ENCODE measurements around the gene ADK.

DNA sequence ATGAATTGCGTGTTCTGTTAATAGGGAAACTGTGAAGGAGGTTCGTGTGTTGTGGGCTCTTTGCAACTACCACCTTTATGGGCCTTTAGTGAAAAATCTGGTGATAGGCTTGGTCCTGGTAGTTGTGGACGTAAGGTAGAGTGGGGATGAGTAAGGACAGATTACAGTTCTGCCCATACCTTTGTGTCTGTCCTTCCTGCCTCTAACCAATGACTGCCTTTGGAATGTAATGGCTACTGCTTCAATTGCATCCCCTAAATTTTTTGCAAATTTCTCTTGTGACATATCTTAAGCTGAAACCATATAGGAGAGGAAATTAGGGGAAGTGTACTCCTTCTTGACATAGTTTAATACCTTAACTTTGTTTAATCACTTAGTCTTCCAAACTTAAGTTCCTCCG is 82.3 kb downstream of the ADK start:
- TF ChIP-seq POLR2A (IDR thresholded peaks at IDR 0.05; ENCODE audit: low read depth, low read length) (no peak), MYC (IDR thresholded peaks at IDR 0.05; ENCODE audit: low read depth, low read length) (no peak), GATA2 (IDR thresholded peaks at IDR 0.05; ENCODE audit: insufficient read depth, insufficient read length, low read depth, low read length) (no peak), EZH2 (IDR thresholded peaks at IDR 0.05; ENCODE audit: borderline replicate concordance, low read depth, low read length, severe bottlenecking) (no peak), POLR2AphosphoS5 (IDR thresholded peaks at IDR 0.05; ENCODE audit: insufficient read depth, low read depth, low read length) (no peak), FOS (IDR thresholded peaks at IDR 0.05; ENCODE audit: borderline replicate concordance, insufficient read depth, low read length) (no peak), JUN (IDR thresholded peaks at IDR 0.05; ENCODE audit: borderline replicate concordance, insufficient read depth, insufficient read length, low read depth) (no peak)
- TF ChIP-seq, protein P1, sequence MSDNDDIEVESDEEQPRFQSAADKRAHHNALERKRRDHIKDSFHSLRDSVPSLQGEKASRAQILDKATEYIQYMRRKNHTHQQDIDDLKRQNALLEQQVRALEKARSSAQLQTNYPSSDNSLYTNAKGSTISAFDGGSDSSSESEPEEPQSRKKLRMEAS (IDR thresholded peaks at IDR 0.05; ENCODE audit: insufficient read depth, insufficient read length) = no peak
- TF ChIP-seq, protein P2, sequence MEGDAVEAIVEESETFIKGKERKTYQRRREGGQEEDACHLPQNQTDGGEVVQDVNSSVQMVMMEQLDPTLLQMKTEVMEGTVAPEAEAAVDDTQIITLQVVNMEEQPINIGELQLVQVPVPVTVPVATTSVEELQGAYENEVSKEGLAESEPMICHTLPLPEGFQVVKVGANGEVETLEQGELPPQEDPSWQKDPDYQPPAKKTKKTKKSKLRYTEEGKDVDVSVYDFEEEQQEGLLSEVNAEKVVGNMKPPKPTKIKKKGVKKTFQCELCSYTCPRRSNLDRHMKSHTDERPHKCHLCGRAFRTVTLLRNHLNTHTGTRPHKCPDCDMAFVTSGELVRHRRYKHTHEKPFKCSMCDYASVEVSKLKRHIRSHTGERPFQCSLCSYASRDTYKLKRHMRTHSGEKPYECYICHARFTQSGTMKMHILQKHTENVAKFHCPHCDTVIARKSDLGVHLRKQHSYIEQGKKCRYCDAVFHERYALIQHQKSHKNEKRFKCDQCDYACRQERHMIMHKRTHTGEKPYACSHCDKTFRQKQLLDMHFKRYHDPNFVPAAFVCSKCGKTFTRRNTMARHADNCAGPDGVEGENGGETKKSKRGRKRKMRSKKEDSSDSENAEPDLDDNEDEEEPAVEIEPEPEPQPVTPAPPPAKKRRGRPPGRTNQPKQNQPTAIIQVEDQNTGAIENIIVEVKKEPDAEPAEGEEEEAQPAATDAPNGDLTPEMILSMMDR (IDR thresholded peaks at IDR 0.05; ENCODE audit: extremely low read depth in 1 of 2, insufficient read depth in 1 of 2, low read depth in 1 of 2, low read length in 2 of 2) = no peak

Data from endothelial cell of umbilical vein (primary cell).